GM21529 (cell line): ENCODE data around the gene CCDC60.

Experiments used
- ATAC-seq: cut with Tn5 transposase; IDR thresholded peaks from one replicate; pipeline ENCODE4 v1.9.1; 2021; ENCODE audit not compliant: unreplicated experiment

CCDC60 gene

DNA sequence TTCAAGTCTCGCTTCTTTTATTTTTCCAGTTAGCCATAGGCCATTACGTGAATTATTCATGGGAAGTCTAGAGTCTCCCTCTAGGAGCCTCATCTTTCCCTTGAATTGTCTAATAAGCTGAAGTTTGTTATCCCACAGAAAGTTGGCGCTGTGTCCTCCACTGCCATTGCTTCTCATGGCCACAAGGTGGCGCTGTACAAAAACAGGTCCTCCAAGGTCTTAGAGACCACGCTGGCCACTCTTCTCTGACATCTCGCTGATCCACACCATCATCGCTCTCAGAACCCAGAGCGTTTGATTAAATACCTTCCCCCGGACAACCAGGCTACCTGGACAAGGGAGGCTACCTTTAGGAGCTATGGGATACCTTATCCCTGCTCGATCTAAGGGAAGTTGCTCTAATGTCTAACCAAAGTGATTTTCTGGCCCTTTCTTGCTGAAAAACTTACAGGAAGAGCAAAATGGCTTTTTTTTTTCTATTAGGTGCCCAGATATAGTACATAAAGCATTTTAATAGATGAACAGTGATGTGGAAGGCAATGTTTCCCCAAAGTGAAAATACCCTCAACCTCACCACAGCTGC lies 110.0 kb downstream of the CCDC60 start:
- ATAC-seq: no peak

DNA sequence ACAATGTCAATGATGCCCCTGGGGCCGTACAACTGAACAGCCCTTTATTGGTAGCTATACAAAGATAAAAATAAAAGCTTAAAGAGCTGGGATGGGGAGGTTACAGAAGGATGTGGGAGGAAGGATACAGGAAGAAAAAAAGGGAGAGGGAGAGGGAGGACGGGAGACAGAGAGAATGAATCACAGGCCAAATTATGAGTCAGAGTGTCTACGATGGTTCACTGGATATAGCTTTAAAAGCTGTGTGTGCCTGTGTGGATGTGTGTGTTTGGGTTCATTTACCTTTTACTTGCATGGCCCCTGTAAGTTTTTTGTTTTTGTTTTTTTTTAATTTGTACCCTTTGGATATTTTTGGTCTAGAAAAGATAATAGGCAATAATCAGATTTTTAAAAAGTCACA lies 111.9 kb downstream of the CCDC60 start:
- no peak for ATAC-seq

DNA sequence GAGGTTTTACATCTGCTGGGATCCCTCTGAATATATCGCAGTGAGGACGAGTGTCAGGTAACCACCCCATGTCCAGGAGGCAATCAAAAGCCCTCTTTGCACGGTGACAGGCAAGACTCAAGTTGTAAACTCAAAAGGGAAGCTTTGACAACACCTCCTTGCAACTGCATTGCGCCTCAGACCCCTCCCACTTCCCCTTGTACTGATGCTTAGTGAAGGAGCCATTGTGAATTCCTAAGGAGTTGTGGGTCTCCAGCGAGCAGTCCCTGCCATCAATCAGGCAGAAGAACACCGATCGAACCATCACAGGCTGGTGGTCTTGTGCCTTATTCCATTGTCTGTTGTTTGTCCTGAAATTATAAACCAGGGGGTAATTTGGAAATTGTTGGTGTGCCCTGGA lies 112.6 kb downstream of the CCDC60 start:
- no peak for ATAC-seq

DNA sequence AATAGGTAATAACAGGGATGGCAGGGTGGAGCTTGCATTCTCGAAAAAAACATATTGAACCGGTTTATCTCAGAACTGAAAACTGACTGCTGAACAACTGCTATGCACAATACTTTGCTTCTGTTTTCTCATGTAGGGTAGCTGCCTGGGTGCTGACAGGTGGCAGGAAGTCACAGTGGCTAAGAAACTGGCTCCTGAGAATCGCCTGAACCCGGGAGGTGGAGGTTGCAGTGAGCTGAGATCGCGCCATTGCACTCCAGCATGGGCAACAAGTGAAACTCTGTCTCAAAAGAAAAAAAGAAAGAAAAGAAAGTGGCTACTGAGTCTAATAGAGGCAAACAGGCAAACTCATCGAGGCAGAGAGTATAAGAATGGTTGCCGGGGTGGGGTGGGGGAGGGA lies 113.1 kb downstream of the CCDC60 start:
- no peak for ATAC-seq

DNA sequence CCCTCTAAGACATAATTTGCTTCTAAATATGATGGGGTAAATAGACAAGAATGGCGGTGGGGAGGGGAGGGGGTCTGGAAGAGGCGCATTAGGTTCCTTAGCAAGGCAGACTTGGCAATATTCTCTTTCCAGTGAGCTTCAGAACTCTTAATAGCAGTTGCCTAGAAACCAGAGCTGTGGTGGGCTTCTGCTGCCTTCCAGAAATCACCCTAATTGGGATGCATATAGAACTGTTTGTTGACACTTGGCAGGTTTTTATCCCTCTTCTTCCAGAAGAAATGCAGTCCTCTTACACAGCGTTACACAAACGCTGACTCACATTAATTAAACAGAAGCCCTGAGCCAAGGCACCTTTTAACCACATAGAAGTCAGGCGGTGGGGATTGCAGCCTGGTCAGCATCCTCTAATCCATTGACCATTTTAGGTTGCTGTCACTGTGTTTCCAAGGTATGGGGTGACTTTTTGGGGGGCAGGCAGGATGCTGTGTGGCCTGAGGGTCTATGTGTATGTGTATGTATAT lies 114.1 kb downstream of the CCDC60 start:
- ATAC-seq: no peak

DNA sequence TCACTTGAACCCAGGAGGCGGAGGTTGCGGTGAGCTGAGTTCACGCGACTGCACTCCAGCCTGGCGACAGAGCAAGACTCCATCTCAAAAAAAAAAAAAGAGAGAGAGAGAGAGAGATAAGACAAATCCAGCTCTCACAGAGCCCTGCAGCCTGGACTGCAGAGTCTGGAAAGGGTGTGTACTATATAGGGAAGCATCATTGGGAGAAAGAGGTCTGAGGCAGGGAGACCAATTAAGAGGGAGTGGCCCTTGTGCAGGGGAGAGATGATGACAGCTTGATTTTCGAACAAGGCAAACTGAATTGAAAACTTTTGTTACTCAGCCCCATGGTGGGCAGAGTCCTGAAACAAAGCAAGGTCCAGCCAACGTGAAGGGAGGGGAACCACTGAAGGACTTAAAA lies 116.2 kb downstream of the CCDC60 start:
- no peak for ATAC-seq

DNA sequence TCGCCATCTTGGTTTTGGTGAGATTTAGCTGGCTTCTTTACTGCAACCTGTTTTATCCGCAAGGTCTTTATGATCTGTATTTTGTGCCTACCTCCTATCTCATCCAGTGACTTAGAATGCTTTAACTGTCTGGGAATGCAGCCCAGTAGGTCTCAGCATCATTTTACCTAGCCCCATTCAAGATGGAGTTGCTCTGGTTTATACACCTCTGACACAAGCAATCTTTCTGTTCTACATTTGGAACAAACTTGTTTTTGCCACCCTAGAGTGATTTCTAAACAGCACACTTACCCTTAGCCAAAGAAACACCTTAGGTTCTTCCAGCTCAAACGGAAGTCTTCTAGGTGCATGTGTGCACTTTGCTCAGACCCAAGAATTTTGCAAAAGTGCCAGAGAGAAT lies 122.3 kb downstream of the CCDC60 start:
- ATAC-seq: no peak

DNA sequence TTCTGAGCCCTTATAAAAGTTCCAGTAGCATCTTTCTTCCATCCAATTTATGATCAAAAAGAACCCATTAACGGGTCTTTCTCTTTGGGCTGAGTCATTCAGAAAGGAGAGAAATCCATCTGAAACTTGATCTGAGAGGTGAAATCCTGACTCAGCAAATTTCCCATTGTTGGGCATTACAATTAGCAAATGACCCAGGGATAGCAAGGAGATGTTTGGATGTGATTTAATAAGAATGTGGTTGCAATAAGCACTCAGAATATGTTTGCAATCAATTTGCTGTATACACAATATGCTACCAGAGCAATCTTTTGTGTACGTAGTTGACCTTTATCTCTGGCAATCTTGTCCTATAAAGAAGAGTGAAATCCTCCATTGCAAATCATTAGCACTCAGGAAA lies 122.7 kb downstream of the CCDC60 start:
- no peak for ATAC-seq

DNA sequence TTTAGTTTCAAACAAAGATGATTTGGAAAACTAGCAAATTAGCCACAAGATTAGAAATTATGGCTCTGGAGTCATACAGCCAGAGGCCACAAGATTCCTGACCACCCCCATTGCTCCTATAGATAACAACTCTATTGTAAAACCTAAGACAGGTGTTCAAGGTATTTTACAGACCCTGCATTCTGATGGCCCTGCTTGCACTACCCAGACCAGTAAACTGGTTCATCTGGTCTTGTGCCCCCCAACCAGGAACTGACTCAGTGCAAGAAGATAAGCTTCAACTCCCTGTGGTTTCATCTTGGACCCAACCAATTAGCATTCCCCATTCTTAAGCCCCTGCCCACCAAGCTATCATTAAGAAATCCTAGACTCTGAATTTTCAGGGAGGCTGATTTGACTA lies 125.0 kb downstream of the CCDC60 start:
- ATAC-seq: no peak

DNA sequence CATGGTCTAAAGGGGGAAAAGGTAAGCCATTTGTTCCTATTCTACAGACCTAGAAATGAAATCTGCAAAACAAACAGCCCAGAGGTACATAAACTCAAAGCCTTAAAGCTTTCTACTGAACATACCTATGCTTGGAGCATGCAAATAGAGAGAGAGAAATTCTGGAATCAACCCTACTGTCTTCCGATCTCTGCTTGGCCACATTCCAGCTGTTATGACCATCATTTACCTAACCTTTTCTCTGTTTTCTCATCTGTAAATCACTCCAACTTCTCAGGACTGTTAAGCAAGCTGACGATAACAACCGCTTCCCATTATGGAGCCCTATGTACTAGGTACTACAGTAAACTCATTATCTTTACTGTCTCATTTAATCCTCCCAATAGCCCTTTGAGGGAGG lies 126.3 kb downstream of the CCDC60 start:
- ATAC-seq: no peak

DNA sequence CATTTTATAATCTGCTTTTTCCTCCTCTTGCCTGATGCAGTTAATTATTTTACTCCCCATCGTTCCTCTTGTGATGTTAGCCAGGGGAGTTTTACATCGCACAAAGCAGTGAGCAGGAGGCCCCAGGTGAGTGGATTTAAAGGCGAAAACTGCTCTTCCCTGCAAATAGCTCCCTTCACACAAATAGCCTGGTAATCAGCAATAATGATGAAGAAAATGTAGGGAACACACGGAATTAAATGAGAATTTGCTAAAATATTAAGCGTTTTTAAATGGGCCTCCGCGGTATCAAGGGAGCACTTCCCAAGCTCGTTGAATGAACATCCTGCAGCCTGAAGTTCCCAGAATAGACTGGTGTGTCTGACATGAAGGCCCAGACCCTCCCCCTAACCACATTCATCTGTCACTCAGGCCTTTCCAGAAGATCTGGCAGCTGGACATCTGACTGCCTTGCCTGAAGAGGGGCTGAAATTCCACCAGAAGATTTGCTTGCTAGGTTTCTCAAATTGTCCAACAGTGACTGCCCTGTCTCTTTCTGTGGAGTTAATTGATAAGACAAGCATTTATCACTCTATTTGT lies 127.2 kb downstream of the CCDC60 start:
- ATAC-seq: no peak

DNA sequence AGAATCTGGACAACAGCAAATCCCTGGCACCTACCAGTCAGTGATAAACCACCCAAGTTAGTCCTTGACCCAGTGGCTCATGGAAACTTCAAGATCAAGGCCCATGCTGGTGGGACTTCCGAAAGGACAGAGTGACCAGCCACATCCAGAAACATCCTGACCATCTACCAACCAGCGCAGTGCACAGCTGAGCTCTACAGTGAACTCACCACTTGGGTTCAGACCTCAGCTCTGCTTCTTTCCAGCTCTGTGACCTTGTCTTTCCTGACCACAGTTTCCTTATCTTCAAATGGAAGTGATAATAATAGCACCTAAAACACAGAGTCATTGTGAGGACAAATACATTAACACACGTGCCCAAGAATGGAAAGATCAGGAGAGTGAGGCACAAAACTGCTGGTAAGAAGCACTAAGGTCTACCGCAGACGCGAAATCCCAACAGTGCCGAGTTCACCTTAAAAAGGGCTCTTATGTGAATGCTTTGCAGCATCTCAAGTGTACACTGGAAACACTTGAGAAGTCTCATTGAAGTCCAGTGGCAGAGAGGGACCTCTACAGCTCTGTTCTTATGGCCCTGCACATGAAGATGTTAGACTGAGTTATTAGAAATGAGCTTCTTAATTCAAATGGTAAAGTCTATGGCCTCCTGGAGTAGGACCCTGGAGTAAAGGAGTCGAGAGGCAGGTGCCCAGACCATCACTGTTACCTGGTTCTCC lies 128.8 kb downstream of the CCDC60 start:
- ATAC-seq: no peak

DNA sequence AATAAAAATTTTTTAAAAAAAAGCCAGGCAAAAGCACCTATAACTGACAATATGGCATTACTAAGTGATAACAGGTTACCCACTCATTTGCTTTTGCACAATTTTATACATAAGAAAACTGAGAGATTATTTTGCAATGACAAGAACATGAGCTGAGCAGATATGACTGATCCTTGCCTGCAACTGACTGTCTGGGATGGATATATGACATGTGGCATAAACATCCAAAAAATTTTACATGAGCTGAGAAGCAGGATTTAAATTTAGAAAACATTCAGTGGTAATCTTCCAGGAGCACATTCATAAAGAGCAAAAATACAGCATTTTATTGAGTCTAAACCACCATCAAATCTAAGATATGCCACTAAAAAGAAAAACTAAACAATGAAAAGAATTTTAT lies 133.8 kb downstream of the CCDC60 start:
- ATAC-seq: no peak

DNA sequence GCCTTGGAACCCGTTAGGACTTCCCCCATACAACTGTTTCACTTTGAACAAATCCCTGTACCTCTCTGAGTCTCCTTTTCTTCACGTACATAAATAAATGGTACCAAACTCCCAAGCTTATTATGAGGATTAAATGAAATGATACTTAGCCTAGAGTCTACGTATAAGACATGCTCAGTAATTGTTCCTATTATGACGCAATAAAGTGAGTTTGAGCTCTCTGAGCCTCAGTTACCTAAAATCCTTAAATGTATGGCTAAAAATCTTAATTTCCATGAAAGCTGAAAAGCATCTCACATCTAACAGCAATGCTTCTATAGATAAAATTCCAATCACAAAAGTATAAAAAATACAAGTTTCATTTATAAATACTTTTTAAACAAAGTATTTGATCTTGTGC lies 141.1 kb downstream of the CCDC60 start:
- no peak for ATAC-seq

DNA sequence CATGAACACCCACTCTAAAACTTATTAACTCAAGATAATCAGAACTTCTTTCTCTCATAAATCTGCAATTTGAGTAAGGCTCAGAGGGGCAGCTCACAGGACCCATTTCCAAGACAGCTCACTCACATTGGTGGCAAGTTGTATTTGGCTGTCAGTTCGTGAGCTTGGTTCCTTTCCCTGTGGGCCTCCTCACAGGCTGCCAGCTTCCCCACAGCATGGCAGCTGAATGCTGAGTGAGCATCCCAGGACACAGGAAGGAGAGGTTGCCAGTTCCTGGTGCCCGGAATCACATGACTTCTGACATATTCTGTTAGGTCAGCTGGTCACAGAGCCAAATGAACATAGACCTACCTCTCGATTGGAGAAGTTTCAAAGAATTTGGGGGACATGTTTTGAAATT lies 142.4 kb downstream of the CCDC60 start:
- ATAC-seq: no peak

DNA sequence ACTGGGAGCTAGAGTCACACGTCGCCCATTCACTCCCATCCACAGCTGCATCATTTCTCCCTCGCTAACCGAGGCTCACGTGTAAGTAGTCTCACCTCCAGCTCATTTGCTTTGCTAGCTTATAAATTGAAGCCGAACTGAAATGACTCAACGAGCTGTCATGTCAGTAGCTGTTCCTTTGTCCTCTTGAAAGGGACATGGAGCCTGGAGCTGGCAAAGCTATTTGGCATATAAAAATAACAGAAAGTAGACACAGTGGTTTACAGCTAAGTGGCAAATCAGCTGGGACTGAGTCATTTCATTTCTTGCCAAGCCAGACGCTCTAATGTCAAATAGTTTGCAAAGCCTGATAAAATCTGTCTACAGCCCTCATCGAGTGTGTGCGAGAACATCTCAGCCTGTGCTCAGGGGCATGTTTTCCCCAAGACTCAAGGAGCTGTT lies 144.6 kb downstream of the CCDC60 start:
- ATAC-seq: no peak

DNA sequence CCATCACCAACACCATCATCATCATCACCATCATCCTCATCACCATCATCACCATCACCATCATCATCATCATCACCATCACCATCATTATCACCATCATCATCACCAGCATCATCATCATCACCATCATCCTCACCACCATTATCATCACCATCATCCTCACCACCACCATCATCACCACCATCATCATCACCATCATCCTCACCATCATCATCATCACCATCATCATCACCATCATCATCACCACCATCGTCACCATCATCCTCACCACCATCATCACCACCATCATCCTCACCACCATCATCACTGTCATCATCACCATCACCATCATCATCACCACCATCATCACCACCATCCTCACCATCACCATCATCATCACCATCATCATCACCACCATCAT lies 146.0 kb downstream of the CCDC60 start:
- no peak for ATAC-seq

DNA sequence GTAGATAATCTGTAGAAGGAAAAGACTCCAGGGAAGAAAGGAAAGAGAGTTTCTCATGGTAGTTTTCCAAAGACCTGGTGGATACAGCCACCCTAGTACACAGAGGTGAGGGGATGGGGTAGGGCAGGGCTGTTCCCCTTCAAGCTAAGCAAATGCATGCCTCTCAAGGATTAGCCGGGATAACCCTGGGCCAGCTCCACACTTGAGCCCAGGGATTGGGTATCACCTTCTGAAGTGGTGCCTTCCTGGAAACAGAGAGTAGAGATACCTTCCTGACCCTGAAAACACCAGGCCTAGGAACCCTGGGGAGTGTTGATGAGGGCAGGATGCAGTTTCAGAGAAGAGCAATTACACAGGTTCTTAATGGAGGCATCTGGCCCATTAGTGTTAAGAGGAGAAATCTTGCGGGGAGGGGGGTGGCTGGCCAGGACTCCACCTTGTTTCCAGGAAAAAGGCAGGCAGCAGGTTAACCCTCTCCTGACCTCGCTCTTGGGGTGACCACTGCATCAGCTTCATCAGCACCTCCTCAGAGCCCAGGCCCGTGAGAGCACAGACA lies 152.1 kb downstream of the CCDC60 start:
- ATAC-seq: no peak

DNA sequence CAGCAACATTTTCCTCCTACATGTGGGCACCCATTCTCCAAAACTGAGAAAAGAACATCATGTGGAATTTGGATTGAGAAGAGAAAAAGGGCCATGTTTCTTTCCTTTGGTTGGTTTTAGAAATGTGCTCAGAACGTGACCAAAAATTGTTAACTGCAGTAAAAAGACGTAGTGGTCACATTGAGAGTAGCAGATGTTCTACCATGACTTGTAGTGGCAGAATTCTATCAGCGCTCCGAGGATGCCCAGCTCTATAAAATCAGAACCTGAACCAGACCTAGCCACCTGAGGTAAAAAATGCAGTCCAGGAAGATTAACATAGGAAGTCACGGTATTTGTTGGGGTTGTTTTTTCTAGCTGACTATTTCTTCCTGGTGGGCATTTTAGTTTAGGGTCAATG lies 157.3 kb downstream of the CCDC60 start:
- ATAC-seq: no peak

DNA sequence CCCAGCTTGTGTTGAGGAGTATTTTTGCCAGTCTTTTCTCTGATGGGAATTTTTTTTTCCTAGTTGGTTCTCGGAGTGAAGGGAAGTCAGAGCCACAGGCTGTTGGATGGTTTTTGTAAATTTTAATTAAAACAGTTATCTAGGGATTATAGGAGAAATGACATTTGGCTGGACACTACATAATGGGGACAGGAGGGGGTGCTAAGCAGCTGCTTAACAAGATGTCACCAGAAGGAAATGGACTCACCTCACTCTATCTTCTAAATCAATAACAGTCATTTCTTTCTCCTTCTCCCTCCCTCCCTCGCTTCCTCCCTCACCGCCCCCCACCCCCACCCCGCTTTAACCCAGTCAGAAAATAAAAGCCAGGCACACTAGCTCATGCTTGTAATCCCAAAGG lies 165.7 kb downstream of the CCDC60 start:
- ATAC-seq: no peak

DNA sequence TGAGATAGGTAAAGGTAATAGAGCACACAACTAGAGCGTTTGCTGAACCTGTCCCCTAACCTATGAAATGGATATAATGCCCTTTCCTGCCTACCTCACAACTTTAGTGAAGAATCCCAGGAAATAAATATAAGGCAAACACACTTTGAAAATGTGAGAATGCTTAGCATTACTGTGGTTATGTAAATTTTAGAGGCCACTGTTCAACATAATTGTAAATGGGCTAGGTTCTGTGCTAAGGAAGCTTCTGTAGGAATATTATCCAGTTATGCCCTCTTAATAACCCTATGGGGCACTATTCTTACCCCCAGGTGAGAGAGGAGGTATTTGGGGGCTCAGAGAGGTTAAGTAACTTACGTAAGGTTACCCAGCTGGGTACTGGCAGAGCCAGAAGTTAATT lies 166.5 kb downstream of the CCDC60 start:
- ATAC-seq: no peak

DNA sequence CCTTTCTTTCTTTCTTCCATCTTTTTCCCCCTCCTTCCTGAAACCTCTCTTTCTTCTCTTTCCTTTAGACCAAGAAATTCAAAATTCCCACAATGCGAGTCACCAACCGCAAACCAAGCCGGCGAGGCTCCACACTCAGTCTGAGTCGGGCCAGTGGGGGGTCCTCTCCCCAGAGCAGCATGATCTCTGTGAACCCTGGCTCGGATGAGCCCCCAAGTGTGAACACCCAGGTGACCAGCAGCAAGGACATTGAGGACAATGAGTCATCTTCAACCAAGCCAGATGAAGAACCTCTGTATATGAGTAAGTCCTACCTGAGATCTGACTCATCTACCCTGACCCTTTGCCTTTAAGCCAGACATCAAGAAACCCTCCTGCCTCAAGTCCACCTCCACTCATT lies 170.5 kb downstream of the CCDC60 start:
- no peak for ATAC-seq
